Activated B cell treated with CpG ODN at 0.5 μM for 24 hours (primary cell): ENCODE data around the gene APEX1. TPM values are rescaled to one million over a fixed set of nuclear protein-coding genes. Genes with fewer than 3 reads are reported as not detected.
A peak's percentile ranks its signal among the peaks of the same experiment; 100 is the strongest.

Experiments
- ATAC-seq: fragments of 200-7000 bp; cut with Tn5 transposase; one replicate; pipeline ENCODE4 v1.10.0; 2021; ENCODE audit warnings: low read depth, mild to moderate bottlenecking, moderate library complexity
- CTCF ChIA-PET: fragments of 350-600 bp; sonication (Branson Sonifier 250); formaldehyde crosslinking; loops from one replicate; lab custom pipeline; 2021; ENCODE audit warnings: antibody characterized with exemption; lab: Charles Lee
- POLR2A ChIA-PET: fragments of 350-600 bp; sonication (Branson Sonifier 250); formaldehyde crosslinking; loops from one replicate; lab custom pipeline; 2021; ENCODE audit warnings: antibody characterized with exemption; lab: Charles Lee
- DNase-seq: peaks from one replicate; pipeline ENCODE4 v3.0.0; 2022
- H3K27ac Mint-ChIP-seq: one replicate; pipeline ENCODE4 v1.8.0; 2020; ENCODE audit warnings: mixed read lengths
- H3K27me3 Mint-ChIP-seq: one replicate; pipeline ENCODE4 v1.8.0; 2021; ENCODE audit warnings: mixed read lengths
- H3K36me3 Mint-ChIP-seq: one replicate; pipeline ENCODE4 v1.8.0; 2021; ENCODE audit warnings: low read depth, mixed read lengths
- H3K4me1 Mint-ChIP-seq: one replicate; pipeline ENCODE4 v1.8.0; 2021; ENCODE audit warnings: mixed read lengths
- H3K4me3 Mint-ChIP-seq: one replicate; pipeline ENCODE4 v1.8.0; 2020; ENCODE audit warnings: mild to moderate bottlenecking, mixed read lengths
- H3K9me3 Mint-ChIP-seq: one replicate; pipeline ENCODE4 v1.8.0; 2020; ENCODE audit warnings: mixed read lengths
- CTCF ChIP-seq: fragments of 200-600 bp; IDR thresholded peaks from one replicate; pipeline ENCODE4 v1.8.0; 2022; ENCODE audit warnings: antibody characterized with exemption, mild to moderate bottlenecking
- intact Hi-C: fragments of 100-400 bp; cut with micrococcal nuclease; formaldehyde crosslinking; loops from one replicate; pipeline ENCODE4 v1.15.1; 2024
- total RNA-seq: library from RNA; stranded (reverse); gene quantifications from 2 replicates; pipeline ENCODE4 v1.2.3, GENCODE V29; 2022

APEX1 gene
- total RNA-seq, 1 donor from 2014 or later, result 215 TPM

- Mint-ChIP-seq H3K9me3 (no peaks in the 10 kb centered on the region), H3K27ac (no peak overlapping the region), H3K27me3 (no peaks in the 10 kb centered on the region), H3K36me3 (peaks cover 2% of the 10 kb centered on the region), H3K4me3 (no peak overlapping the region), H3K4me1 (peaks cover 28% of the 10 kb centered on the region)
- no peak for TF ChIP-seq CTCF
- POLR2A ChIA-PET, result no interaction called here
- intact Hi-C loops, result no loop called here
- CTCF ChIA-PET, result interaction anchor here (1.8 kb wide), 1 partner anchor 37 kb away, joined by 5 read pairs; the partner anchor contains the start of genes APEX1 and OSGEP
- DNase-seq, result no peak
- no peak for ATAC-seq
Observed at GRCh38 chr14:20418501-20418909, 36.5 kb upstream of the APEX1 start.

GRCh38 chr14:20419419-20419818, 35.6 kb upstream of the APEX1 start:
- Mint-ChIP-seq H3K27ac (peak overlapping the region; percentile 18), H3K4me1 (peaks cover 19% of the 10 kb centered on the region), H3K27me3 (no peaks in the 10 kb centered on the region), H3K4me3 (no peak overlapping the region), H3K9me3 (no peaks in the 10 kb centered on the region), H3K36me3 (no peaks in the 10 kb centered on the region)
- no peak for TF ChIP-seq CTCF
- ATAC-seq (no peak), DNase-seq (no peak)
- intact Hi-C loops, result no loop called here
- ChIA-PET CTCF (no interaction called here), POLR2A (no interaction called here)

- Mint-ChIP-seq H3K4me1 (peaks cover 19% of the 10 kb centered on the region), H3K27ac (no peak overlapping the region), H3K4me3 (no peak overlapping the region), H3K27me3 (no peaks in the 10 kb centered on the region), H3K9me3 (no peaks in the 10 kb centered on the region), H3K36me3 (no peaks in the 10 kb centered on the region)
- POLR2A ChIA-PET, result interaction anchor here (0.7 to 1.5 kb wide), 2 partner anchors 15 to 43 kb away, joined by 3 read pairs; no protein-coding TSS in a partner anchor
- ATAC-seq (no peak), DNase-seq (no peak)
- CTCF ChIA-PET, result no interaction called here
- intact Hi-C loops, result no loop called here
- TF ChIP-seq CTCF, result no peak
Observed at GRCh38 chr14:20421267-20421666, 33.8 kb upstream of the APEX1 start.

GRCh38 chr14:20422886-20423285, 32.1 kb upstream of the APEX1 start:
- CTCF ChIA-PET, result interaction anchor here (0.7 to 1.1 kb wide), 2 partner anchors 8 to 10 kb away, joined by 3 read pairs; partner anchors contain the start of gene TEP1
- no peak for TF ChIP-seq CTCF
- Mint-ChIP-seq H3K27ac (no peak overlapping the region), H3K9me3 (no peaks in the 10 kb centered on the region), H3K4me1 (peaks cover 28% of the 10 kb centered on the region), H3K4me3 (no peak overlapping the region), H3K36me3 (no peaks in the 10 kb centered on the region), H3K27me3 (no peaks in the 10 kb centered on the region)
- ATAC-seq (no peak), DNase-seq (no peak)
- intact Hi-C loops, result no loop called here
- POLR2A ChIA-PET, result interaction anchor here (0.6 to 1.3 kb wide), 3 partner anchors 10 to 39 kb away, joined by 3 to 4 read pairs (median 4); partner anchors contain the start of genes PIP4P1 and TEP1

- peak overlapping the region; percentile 64 for H3K27ac Mint-ChIP-seq
- no peak for DNase-seq
Observed at GRCh38 chr14:20424851-20425250, 30.2 kb upstream of the APEX1 start.

More at GRCh38 chr14:20424851-20425250, 30.2 kb upstream of the APEX1 start:
- H3K27me3 Mint-ChIP-seq, result no peaks in the 10 kb centered on the region
- intact Hi-C loops, result no loop called here
- H3K9me3 Mint-ChIP-seq, result no peaks in the 10 kb centered on the region
- TF ChIP-seq CTCF, result no peak
- H3K4me1 Mint-ChIP-seq, result peaks cover 44% of the 10 kb centered on the region
- H3K4me3 Mint-ChIP-seq, result no peak overlapping the region
- no peak for ATAC-seq
- ChIA-PET POLR2A (interaction anchor here (0.8 to 2.9 kb wide), 5 partner anchors 9 to 45 kb away, joined by 4 to 11 read pairs (median 6); partner anchors contain the start of genes APEX1, OSGEP, PIP4P1 and TEP1), CTCF (interaction anchor here (3.3 kb wide), 1 partner anchor 10 kb away, joined by 27 read pairs; no protein-coding TSS in a partner anchor)
- no peaks in the 10 kb centered on the region for H3K36me3 Mint-ChIP-seq
